ENCODE data around the gene CENPO. TPM values are rescaled to one million over a fixed set of nuclear protein-coding genes. Genes with fewer than 3 reads are reported as not detected.
"Not testable (repeated sequence)": the region's sequence is repeated elsewhere in the genome, so short reads cannot be mapped to it uniquely, and the experiment has no call there.

Gene CENPO
- total RNA-seq, 2 experiments from 2014 or later: 53.6 to 59.2 TPM

GRCh38 chr2:24834733-24835395 lies 41.6 kb downstream of the CENPO start:
- no peak overlapping the region for H3K27ac ChIP-seq (ENCODE audit: low read depth, low read length, poor library complexity, severe bottlenecking)
- H3K4me3 ChIP-seq (ENCODE audit: low read depth, low read length, poor library complexity, severe bottlenecking): no peak overlapping the region
- BruUV-seq (replicated peaks): no TSS peak
- no peak overlapping the region for H3K4me2 ChIP-seq (ENCODE audit: low read length)
- intact Hi-C loops (cut with micrococcal nuclease; ENCODE audit: unreplicated experiment): no loop called here
- CTCF ChIA-PET (ENCODE audit: unreplicated experiment): interaction anchor here (0.6 kb wide), 1 partner anchor 106 kb away, joined by 3 read pairs; no protein-coding TSS in a partner anchor
- no peaks in the 10 kb centered on the region for H3K79me2 ChIP-seq (ENCODE audit: insufficient read depth, low read depth, low read length)
- no peaks in the 10 kb centered on the region for H3K4me1 ChIP-seq (ENCODE audit: insufficient read depth, low read length, poor library complexity, severe bottlenecking)
- TF ChIP-seq EZH2phosphoT487 (IDR thresholded peaks at IDR 0.05; ENCODE audit: borderline replicate concordance, low read depth, low read length) (no peak), CTCF (conservative IDR thresholded peaks at IDR 0.05; ENCODE audit: low read length) (no peak)
- H3K36me3 ChIP-seq (ENCODE audit: insufficient read depth, low read length): peaks cover 38% of the 10 kb centered on the region
- no peak for DNase-seq (ENCODE audit: low spot score)
- POLR2A ChIA-PET: no interaction called here
- H3K9me3 ChIP-seq (ENCODE audit: low read length): no peaks in the 10 kb centered on the region
- no peak overlapping the region for H2AFZ ChIP-seq (ENCODE audit: low read length)
- no peaks in the 10 kb centered on the region for H4K20me1 ChIP-seq (ENCODE audit: insufficient read depth, low read length)
- H3K9me2 ChIP-seq (ENCODE audit: insufficient read depth, low read length): no peaks in the 10 kb centered on the region

GRCh38 chr2:24835411-24835810 lies 42.2 kb downstream of the CENPO start:
- H3K4me2 ChIP-seq (ENCODE audit: low read length); BruUV-seq (replicated peaks); H3K9me3 ChIP-seq (ENCODE audit: low read length); intact Hi-C loops (cut with micrococcal nuclease; ENCODE audit: unreplicated experiment); DNase-seq (ENCODE audit: low spot score); H4K20me1 ChIP-seq (ENCODE audit: insufficient read depth, low read length); POLR2A ChIA-PET; H3K79me2 ChIP-seq (ENCODE audit: insufficient read depth, low read depth, low read length); H3K27ac ChIP-seq (ENCODE audit: low read depth, low read length, poor library complexity, severe bottlenecking); H3K4me1 ChIP-seq (ENCODE audit: insufficient read depth, low read length, poor library complexity, severe bottlenecking); H3K4me3 ChIP-seq (ENCODE audit: low read depth, low read length, poor library complexity, severe bottlenecking); H2AFZ ChIP-seq (ENCODE audit: low read length); H3K9me2 ChIP-seq (ENCODE audit: insufficient read depth, low read length): not testable (repeated sequence)
- peaks cover 40% of the 10 kb centered on the region for H3K36me3 ChIP-seq (ENCODE audit: insufficient read depth, low read length)
- CTCF ChIA-PET (ENCODE audit: unreplicated experiment): interaction anchor here (0.6 kb wide), 1 partner anchor 107 kb away, joined by 3 read pairs; no protein-coding TSS in a partner anchor

- Histone ChIP-seq H4K20me1 (ENCODE audit: insufficient read depth, low read length) (no peaks in the 10 kb centered on the region), H3K4me1 (ENCODE audit: insufficient read depth, low read length, poor library complexity, severe bottlenecking) (no peaks in the 10 kb centered on the region), H3K9me2 (ENCODE audit: insufficient read depth, low read length) (no peaks in the 10 kb centered on the region), H3K9me3 (ENCODE audit: low read length) (no peaks in the 10 kb centered on the region), H3K36me3 (ENCODE audit: insufficient read depth, low read length) (peaks cover 38% of the 10 kb centered on the region), H3K79me2 (ENCODE audit: insufficient read depth, low read depth, low read length) (no peaks in the 10 kb centered on the region), H3K27ac (ENCODE audit: low read depth, low read length, poor library complexity, severe bottlenecking) (no peak overlapping the region), H3K4me3 (ENCODE audit: low read depth, low read length, poor library complexity, severe bottlenecking) (no peak overlapping the region), H3K4me2 (ENCODE audit: low read length) (no peak overlapping the region), H2AFZ (ENCODE audit: low read length) (no peak overlapping the region)
- no peak for TF ChIP-seq CTCF (conservative IDR thresholded peaks at IDR 0.05; ENCODE audit: low read length)
- no peak for TF ChIP-seq EZH2phosphoT487 (IDR thresholded peaks at IDR 0.05; ENCODE audit: borderline replicate concordance, low read depth, low read length)
- ChIA-PET POLR2A (no interaction called here), CTCF (ENCODE audit: unreplicated experiment) (no interaction called here)
- no peak for DNase-seq (ENCODE audit: low spot score)
- no TSS peak for BruUV-seq (replicated peaks)
- intact Hi-C loops (cut with micrococcal nuclease; ENCODE audit: unreplicated experiment): no loop called here
Measured at GRCh38 chr2:24836206-24836605, 43.0 kb downstream of the CENPO start.
